ENCODE measurements around the gene EHMT1.
"Not testable (repeated sequence)": the region's sequence is repeated elsewhere in the genome, so short reads cannot be mapped to it uniquely, and the experiment has no call there.

The EHMT1 gene

DNA sequence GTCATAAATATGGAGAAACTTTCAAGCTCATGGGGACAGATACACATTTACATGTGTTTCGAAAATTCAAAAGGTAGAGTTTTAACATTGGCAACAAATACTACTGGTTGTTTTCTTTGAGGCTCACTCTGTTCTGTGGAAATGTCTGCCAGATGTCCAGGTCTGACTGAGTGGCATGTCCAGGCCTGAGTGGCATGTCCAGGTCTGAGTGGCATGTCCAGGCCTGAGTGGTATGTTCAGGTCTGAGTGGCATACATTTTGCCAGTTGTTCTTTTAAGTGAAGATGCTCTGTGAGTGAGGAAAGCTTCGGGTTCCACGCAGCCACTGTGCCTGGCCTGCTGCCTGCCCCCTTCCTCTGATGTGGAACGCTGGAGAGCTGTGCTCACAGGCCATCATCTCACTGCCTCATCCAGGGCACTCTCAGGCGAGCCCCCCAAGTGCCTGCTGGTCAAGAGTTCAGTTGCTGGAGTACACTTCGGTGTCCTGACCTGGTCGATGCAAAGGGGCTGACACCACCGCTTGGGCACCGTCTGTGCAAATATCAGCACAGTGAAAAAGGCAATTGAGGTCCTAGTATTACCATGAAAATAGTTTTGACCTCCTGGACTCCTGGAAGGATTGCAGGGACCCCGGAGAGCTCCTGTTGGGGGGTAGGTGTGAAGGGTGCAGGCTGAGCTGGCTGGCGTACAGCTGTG lies 89.9 kb downstream of the EHMT1 start:
- Histone ChIP-seq H3K27ac (no peak overlapping the region), H3K27me3 (no peaks in the 10 kb centered on the region), H3K9me3 (no peaks in the 10 kb centered on the region), H3K36me3 (peaks cover 7 to 20% (median 19%) of the 10 kb centered on the region in 3 donors), H3K4me3 (no peak overlapping the region), H3K4me1 (peaks cover 0 to 24% (median 6%) of the 10 kb centered on the region in 4 donors)
- no peak for DNase-seq
- intact Hi-C loops (cut with DNase I; ENCODE audit: low total_unique reads) = no loop called here
- TF ChIP-seq CTCF (IDR thresholded peaks at IDR 0.05) = no peak

DNA sequence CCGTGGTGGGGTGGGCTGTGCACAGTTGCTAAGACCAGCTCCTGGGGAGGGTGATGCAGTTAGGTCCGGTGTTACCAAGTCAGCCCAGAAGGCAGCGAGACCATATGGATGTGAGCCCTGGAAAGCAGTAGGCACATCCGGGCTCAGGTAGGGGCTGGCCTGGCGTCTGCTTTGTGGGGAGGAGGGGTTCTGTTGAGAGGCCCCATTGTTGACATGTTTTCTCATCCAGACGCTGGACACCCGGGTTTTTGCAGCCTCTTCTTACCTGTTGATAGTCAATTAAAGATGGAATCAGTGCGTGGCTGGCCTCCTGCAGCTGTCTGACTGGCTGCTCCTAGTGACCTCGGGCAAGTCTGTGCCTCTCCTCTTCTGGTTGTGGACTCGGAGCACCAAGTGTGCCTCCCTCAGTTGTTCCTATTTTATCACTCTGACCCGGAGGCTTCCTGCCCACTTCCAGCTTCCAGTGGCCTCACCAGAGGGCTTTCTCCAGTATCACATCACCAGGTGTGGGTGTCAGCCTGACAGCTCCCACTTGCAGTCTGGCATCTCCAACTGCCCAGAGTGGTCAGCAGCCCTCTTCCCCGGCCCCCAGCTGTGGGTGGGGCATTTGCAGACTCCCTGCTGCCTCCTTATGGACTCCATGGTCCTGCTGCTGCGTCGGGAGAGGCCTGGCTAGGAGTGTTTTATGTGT lies 90.8 kb downstream of the EHMT1 start:
- H3K27ac ChIP-seq = no peak overlapping the region
- peaks cover 0 to 24% (median 6%) of the 10 kb centered on the region in 4 donors for H3K4me1 ChIP-seq
- TF ChIP-seq CTCF (IDR thresholded peaks at IDR 0.05) = no peak
- peaks cover 7 to 27% (median 19%) of the 10 kb centered on the region in 3 donors for H3K36me3 ChIP-seq
- intact Hi-C loops (cut with DNase I; ENCODE audit: low total_unique reads) = no loop called here
- DNase-seq = no peak
- H3K9me3 ChIP-seq = no peaks in the 10 kb centered on the region
- no peaks in the 10 kb centered on the region for H3K27me3 ChIP-seq
- H3K4me3 ChIP-seq = no peak overlapping the region

GRCh38 chr9:137710704-137711103 lies 91.9 kb downstream of the EHMT1 start:
- no peaks in the 10 kb centered on the region for H3K27me3 ChIP-seq
- H3K9me3 ChIP-seq = no peaks in the 10 kb centered on the region
- H3K27ac ChIP-seq = no peak overlapping the region
- no peak overlapping the region for H3K4me3 ChIP-seq
- peaks cover 7 to 35% (median 19%) of the 10 kb centered on the region in 3 donors for H3K36me3 ChIP-seq
- intact Hi-C loops (cut with DNase I; ENCODE audit: low total_unique reads) = no loop called here
- H3K4me1 ChIP-seq = peaks cover 0 to 23% (median 6%) of the 10 kb centered on the region in 4 donors
- TF ChIP-seq CTCF (IDR thresholded peaks at IDR 0.05) = no peak
- no peak for DNase-seq

DNA sequence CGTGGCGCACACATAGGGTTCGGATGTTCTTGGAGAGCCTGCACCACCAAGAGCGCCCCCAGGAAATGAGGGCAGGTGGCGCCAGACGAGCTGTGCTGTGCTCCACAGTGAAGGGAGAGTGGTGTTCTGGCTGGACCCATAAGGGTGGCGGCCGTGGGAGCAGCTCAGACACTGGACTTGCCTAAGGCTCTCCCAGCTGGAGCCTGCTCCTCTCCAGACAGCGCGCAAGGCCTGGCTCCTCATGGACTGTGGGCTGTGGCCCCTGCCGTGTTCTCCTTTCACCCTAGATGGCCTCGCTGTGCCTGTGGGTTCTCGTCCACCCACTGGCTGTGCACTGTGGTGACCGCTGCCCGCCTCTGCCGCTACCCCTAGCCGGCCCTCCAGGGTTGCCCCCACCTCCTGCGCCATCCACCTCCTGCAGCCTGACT lies 92.9 kb downstream of the EHMT1 start:
- Histone ChIP-seq H3K4me3 (no peak overlapping the region), H3K27ac (no peak overlapping the region), H3K4me1 (peaks cover 0 to 14% (median 1%) of the 10 kb centered on the region in 4 donors), H3K36me3 (peaks cover 9 to 39% (median 22%) of the 10 kb centered on the region in 3 donors), H3K27me3 (no peaks in the 10 kb centered on the region), H3K9me3 (no peaks in the 10 kb centered on the region)
- DNase-seq = no peak
- intact Hi-C loops (cut with DNase I; ENCODE audit: low total_unique reads) = no loop called here
- TF ChIP-seq CTCF (IDR thresholded peaks at IDR 0.05) = no peak

- H3K9me3 ChIP-seq = no peaks in the 10 kb centered on the region
- TF ChIP-seq CTCF (IDR thresholded peaks at IDR 0.05) = no peak
- H3K36me3 ChIP-seq = peaks cover 23 to 67% (median 58%) of the 10 kb centered on the region in 3 donors
These were observed 96.5 kb downstream of the EHMT1 start for GRCh38 chr9:137715321-137715720.

GRCh38 chr9:137715866-137716693 lies 97.3 kb downstream of the EHMT1 start:
- H3K27me3 ChIP-seq; H3K4me1 ChIP-seq; H3K9me3 ChIP-seq; intact Hi-C loops (cut with DNase I; ENCODE audit: low total_unique reads); H3K27ac ChIP-seq; DNase-seq; H3K4me3 ChIP-seq: not testable (repeated sequence)
- peaks cover 23 to 69% (median 60%) of the 10 kb centered on the region in 3 donors for H3K36me3 ChIP-seq

More at GRCh38 chr9:137715321-137715720, 96.5 kb downstream of the EHMT1 start:
- no peak overlapping the region for H3K27ac ChIP-seq
- H3K27me3 ChIP-seq = no peaks in the 10 kb centered on the region
- no peak for DNase-seq
- H3K4me1 ChIP-seq = no peaks in the 10 kb centered on the region
- intact Hi-C loops (cut with DNase I; ENCODE audit: low total_unique reads) = no loop called here
- no peak overlapping the region for H3K4me3 ChIP-seq

Data from tibial artery (tissue), 4 donors.